K562 (cell line): ENCODE data around the gene ACBD4. TPM values are rescaled to one million over a fixed set of nuclear protein-coding genes. Genes with fewer than 3 reads are reported as not detected.
A peak's percentile ranks its signal among the peaks of the same experiment; 100 is the strongest.

Source experiments
- CCNT2 ChIP-seq: IDR thresholded peaks from 2 replicates; pipeline ENCODE4 v1.6.1; 2011; ENCODE audit warnings: borderline replicate concordance, low read depth, mild to moderate bottlenecking, moderate library complexity, mixed read lengths, low read length; ENCODE audit not compliant: insufficient read length; ENCODE audit errors: extremely low read depth
- GATAD2B ChIP-seq: fragments of 450-650 bp; IDR thresholded peaks from 2 replicates; pipeline ENCODE4 v1.6.1; 2017; ENCODE audit warnings: mild to moderate bottlenecking, borderline replicate concordance
- HMGN3 ChIP-seq: IDR thresholded peaks from 2 replicates; pipeline ENCODE4 v1.6.1; 2011; ENCODE audit warnings: borderline replicate concordance, low read depth, mild to moderate bottlenecking, mixed read lengths, low read length; ENCODE audit not compliant: insufficient read length; ENCODE audit errors: extremely low read depth
- KDM1A ChIP-seq, 2 experiments: fragments of 450-650 bp; IDR thresholded peaks; 2 replicates each; pipeline ENCODE4 v1.6.1; 2016; ENCODE audit warnings: mild to moderate bottlenecking in 2 of 2
- L3MBTL2 ChIP-seq: fragments of 450-650 bp; IDR thresholded peaks from 2 replicates; pipeline ENCODE4 v1.6.1; 2016; ENCODE audit warnings: mild to moderate bottlenecking, moderate library complexity
- NRF1 ChIP-seq, 2 experiments: fragments of 450-650 bp; IDR thresholded peaks in 1 of 2; conservative IDR thresholded peaks in 1 of 2; 2 replicates each; pipeline ENCODE4 v1.6.1; 2014; ENCODE audit warnings: mild to moderate bottlenecking in 2 of 2
- SIN3B ChIP-seq: fragments of 450-650 bp; IDR thresholded peaks from 2 replicates; pipeline ENCODE4 v1.6.1; 2017; ENCODE audit warnings: low read depth, mild to moderate bottlenecking, moderate library complexity
- SRSF7 ChIP-seq: fragments of 200-400 bp; formaldehyde crosslinking; optimal IDR thresholded peaks from 2 replicates; pipeline ENCODE3; 2017; ENCODE audit warnings: mild to moderate bottlenecking, low read depth, low read length
- TBP ChIP-seq: optimal IDR thresholded peaks from 2 replicates; pipeline ENCODE3; 2011; ENCODE audit warnings: low read depth, low read length, improper control_type of control experiment
- TGIF2 ChIP-seq: sonication (generic); formaldehyde crosslinking; IDR thresholded peaks from 2 replicates; pipeline ENCODE4 v1.8.1; 2022; ENCODE audit warnings: mild to moderate bottlenecking, missing genetic modification reagents, moderate library complexity
- TOE1 ChIP-seq, 2 experiments: fragments of 450-650 bp in 1 of 2; sonication (generic) in 1 of 2; formaldehyde crosslinking in 1 of 2; IDR thresholded peaks; 2 replicates each; pipeline versions ENCODE4 v1.7.1 to v1.8.0; 2016 to 2022; ENCODE audit warnings: borderline replicate concordance in 2 of 2, mild to moderate bottlenecking in 2 of 2, antibody characterized with exemption in 1 of 2, inconsistent platforms in 1 of 2, low read depth in 1 of 2, missing genetic modification reagents in 1 of 2, moderate library complexity in 1 of 2
- U2AF2 ChIP-seq: fragments of 200-400 bp; formaldehyde crosslinking; optimal IDR thresholded peaks from 2 replicates; pipeline ENCODE3; 2017; ENCODE audit warnings: low read depth, mild to moderate bottlenecking, low read length
- ZNF263 ChIP-seq: sonication (generic); formaldehyde crosslinking; IDR thresholded peaks from 2 replicates; pipeline ENCODE4 v1.8.0; 2022; ENCODE audit warnings: mild to moderate bottlenecking, missing genetic modification reagents, borderline replicate concordance
- polyA plus RNA-seq, 8 experiments: library from polyadenylated mRNA; depleted of rRNA in 4 of 8; stranded (reverse) in 5 of 8; unstranded in 3 of 8; fragments of >200 nt; fragmentation: Nextera tagmentation in 2 of 8; fragmentation: Illumina TruSeq in 1 of 8; extraction: Ambion mirVana in 2 of 8; extraction: Trizol in 1 of 8; gene quantifications; 2 replicates each; pipeline versions ENCODE4 v1.2.1 to v1.2.3, GENCODE V29; 2011 to 2014; ENCODE audit warnings: inconsistent platforms in 1 of 8, missing spikeins in 1 of 8
- total RNA-seq, 7 experiments: library from RNA; depleted of rRNA in 6 of 7; stranded (reverse); fragments of >200 nt in 6 of 7; fragmentation: Illumina TruSeq in 2 of 7; extraction: Trizol in 2 of 7; gene quantifications; 2 replicates each; pipeline versions ENCODE4 v1.2.1 to v1.2.3, GENCODE V29; 2011 to 2021; ENCODE audit warnings: low replicate concordance in 1 of 7
- TF ChIP-seq, protein P1 (sequence below), 2 experiments: fragments of 450-650 bp in 1 of 2; IDR thresholded peaks; 2 replicates each; pipeline ENCODE4 v1.6.1; 2011 to 2017; ENCODE audit warnings: low read depth in 2 of 2, antibody characterized with exemption in 1 of 2, borderline replicate concordance in 1 of 2, low read length in 1 of 2, mild to moderate bottlenecking in 1 of 2, mixed read lengths in 1 of 2; ENCODE audit not compliant: control insufficient read depth in 1 of 2
- TF ChIP-seq, protein P2 (sequence below): fragments of 250-450 bp; sonication (Bioruptor Pico); IDR thresholded peaks from 2 replicates; pipeline ENCODE4 v1.5.0; 2021
- TF ChIP-seq, protein P3 (sequence below): IDR thresholded peaks from 2 replicates; pipeline ENCODE4 v1.6.1; 2012; ENCODE audit warnings: low read depth, low read length, improper control_type of control experiment, borderline replicate concordance
- TF ChIP-seq, protein P4 (sequence below): fragments of 250-450 bp; sonication (Bioruptor Pico); IDR thresholded peaks from 2 replicates; pipeline ENCODE4 v1.4.0; 2020; ENCODE audit warnings: mild to moderate bottlenecking, moderate library complexity, borderline replicate concordance

The ACBD4 gene
- total and polyA plus RNA-seq, 9 of the 15 experiments (the other 6 are each of a cell fraction or from before 2014, with no cell fraction given) = 0.14 to 6.9 (median 4.6) TPM

DNA sequence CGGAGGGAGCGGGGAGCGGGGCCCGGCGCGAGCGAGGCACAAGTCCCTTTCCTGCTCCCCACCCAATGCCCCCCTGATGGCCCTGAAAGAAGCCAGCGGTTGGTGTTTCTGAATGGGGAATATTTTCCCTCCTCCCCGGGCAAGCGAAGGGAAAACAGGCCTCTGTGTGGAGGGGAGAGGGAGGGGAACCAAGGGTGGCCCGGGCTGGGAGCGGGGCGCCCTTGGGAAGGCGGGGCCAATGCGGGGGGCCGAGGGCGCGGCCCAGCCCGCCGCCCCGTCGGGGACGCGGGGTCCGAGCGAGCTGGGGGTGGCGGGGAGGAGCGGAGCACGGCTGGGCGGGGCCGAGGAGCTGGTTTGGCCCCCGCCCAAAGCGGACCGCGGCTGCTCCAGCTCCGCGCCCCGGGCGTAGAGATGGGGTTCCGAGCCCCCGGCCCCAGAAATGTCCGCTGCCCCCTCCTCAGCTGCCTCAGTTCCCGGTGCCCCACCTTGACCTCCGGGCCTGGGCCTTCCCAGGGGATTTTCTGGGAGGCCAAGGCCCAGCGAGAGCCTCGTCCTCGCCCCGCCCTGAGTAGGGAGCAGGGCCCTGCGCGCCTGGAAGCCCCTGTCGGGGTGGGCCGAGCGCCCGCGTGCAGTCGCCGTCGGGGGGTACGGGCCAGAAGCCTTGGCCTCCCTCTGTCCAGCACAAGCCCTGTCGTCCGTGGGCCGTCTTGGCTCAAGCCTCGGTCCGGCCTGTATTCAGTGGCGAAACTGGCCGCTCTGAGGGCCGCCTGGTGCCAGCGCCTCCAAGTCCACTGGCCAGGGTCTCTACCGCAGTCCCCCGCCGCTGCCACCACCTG lies 8.9 kb downstream of the ACBD4 start (continued):
- TF ChIP-seq GATAD2B (no peak), KDM1A (IDR thresholded peaks at IDR 0.05) (0 out of 4 replicates have a peak, but pooled peaks of 1 of the 2 experiments have one; percentile 30), TOE1 (IDR thresholded peaks at IDR 0.05; ENCODE audit: borderline replicate concordance) (no peak), TOE1 (CRISPR knock-in tag; IDR thresholded peaks at IDR 0.05; ENCODE audit: borderline replicate concordance, low read depth) (no peak), TGIF2 (no peak), HMGN3 (peak; percentile 28), TBP (no peak), ZNF263 (CRISPR knock-in tag) (0 out of 2 replicates have a peak, but pooled peaks have one; percentile 51), NRF1 (conservative IDR thresholded peaks at IDR 0.05 in 1 of 2, IDR thresholded peaks at IDR 0.05 in 1 of 2) (peak in 1 of 2 experiments; percentile 29; a peak in 2 of 4 replicates), SRSF7 (no peak), CCNT2 (peak; percentile 31), U2AF2 (no peak), SIN3B (no peak), L3MBTL2 (0 out of 2 replicates have a peak, but pooled peaks have one; percentile 4)
- TF ChIP-seq, protein P1, sequence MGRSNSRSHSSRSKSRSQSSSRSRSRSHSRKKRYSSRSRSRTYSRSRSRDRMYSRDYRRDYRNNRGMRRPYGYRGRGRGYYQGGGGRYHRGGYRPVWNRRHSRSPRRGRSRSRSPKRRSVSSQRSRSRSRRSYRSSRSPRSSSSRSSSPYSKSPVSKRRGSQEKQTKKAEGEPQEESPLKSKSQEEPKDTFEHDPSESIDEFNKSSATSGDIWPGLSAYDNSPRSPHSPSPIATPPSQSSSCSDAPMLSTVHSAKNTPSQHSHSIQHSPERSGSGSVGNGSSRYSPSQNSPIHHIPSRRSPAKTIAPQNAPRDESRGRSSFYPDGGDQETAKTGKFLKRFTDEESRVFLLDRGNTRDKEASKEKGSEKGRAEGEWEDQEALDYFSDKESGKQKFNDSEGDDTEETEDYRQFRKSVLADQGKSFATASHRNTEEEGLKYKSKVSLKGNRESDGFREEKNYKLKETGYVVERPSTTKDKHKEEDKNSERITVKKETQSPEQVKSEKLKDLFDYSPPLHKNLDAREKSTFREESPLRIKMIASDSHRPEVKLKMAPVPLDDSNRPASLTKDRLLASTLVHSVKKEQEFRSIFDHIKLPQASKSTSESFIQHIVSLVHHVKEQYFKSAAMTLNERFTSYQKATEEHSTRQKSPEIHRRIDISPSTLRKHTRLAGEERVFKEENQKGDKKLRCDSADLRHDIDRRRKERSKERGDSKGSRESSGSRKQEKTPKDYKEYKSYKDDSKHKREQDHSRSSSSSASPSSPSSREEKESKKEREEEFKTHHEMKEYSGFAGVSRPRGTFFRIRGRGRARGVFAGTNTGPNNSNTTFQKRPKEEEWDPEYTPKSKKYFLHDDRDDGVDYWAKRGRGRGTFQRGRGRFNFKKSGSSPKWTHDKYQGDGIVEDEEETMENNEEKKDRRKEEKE (IDR thresholded peaks at IDR 0.05; ENCODE audit: borderline replicate concordance in 1 of 2, control insufficient read depth in 1 of 2, low read depth in 2 of 2, low read length in 1 of 2) = no peak
- TF ChIP-seq, protein P2, sequence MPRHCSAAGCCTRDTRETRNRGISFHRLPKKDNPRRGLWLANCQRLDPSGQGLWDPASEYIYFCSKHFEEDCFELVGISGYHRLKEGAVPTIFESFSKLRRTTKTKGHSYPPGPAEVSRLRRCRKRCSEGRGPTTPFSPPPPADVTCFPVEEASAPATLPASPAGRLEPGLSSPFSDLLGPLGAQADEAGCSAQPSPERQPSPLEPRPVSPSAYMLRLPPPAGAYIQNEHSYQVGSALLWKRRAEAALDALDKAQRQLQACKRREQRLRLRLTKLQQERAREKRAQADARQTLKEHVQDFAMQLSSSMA (CRISPR knock-in tag) = peak; percentile 73; the same call in 1 of the 2 replicates
- TF ChIP-seq, protein P3, sequence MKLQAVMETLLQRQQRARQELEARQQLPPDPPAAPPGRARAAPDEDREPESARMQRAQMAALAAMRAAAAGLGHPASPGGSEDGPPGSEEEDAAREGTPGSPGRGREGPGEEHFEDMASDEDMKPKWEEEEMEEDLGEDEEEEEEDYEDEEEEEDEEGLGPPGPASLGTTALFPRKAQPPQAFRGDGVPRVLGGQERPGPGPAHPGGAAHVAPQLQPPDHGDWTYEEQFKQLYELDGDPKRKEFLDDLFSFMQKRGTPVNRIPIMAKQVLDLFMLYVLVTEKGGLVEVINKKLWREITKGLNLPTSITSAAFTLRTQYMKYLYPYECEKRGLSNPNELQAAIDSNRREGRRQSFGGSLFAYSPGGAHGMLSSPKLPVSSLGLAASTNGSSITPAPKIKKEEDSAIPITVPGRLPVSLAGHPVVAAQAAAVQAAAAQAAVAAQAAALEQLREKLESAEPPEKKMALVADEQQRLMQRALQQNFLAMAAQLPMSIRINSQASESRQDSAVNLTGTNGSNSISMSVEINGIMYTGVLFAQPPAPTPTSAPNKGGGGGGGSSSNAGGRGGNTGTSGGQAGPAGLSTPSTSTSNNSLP = no peak
- TF ChIP-seq, protein P4, sequence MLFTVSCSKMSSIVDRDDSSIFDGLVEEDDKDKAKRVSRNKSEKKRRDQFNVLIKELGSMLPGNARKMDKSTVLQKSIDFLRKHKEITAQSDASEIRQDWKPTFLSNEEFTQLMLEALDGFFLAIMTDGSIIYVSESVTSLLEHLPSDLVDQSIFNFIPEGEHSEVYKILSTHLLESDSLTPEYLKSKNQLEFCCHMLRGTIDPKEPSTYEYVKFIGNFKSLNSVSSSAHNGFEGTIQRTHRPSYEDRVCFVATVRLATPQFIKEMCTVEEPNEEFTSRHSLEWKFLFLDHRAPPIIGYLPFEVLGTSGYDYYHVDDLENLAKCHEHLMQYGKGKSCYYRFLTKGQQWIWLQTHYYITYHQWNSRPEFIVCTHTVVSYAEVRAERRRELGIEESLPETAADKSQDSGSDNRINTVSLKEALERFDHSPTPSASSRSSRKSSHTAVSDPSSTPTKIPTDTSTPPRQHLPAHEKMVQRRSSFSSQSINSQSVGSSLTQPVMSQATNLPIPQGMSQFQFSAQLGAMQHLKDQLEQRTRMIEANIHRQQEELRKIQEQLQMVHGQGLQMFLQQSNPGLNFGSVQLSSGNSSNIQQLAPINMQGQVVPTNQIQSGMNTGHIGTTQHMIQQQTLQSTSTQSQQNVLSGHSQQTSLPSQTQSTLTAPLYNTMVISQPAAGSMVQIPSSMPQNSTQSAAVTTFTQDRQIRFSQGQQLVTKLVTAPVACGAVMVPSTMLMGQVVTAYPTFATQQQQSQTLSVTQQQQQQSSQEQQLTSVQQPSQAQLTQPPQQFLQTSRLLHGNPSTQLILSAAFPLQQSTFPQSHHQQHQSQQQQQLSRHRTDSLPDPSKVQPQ (CRISPR knock-in tag) = no peak
